DND-41 (cell line): ENCODE measurements around the gene SPIB.

Experiments used
- CTCF ChIP-seq: IDR thresholded peaks from 2 replicates; pipeline ENCODE4 v1.5.1; 2012; ENCODE audit warnings: borderline replicate concordance, low read length, moderate library complexity, mild to moderate bottlenecking; ENCODE audit not compliant: poor library complexity, severe bottlenecking; ENCODE audit errors: extremely low read depth
- EZH2 ChIP-seq: IDR thresholded peaks from 3 replicates; pipeline ENCODE4 v1.6.1; 2012; ENCODE audit warnings: borderline replicate concordance, low read depth, mild to moderate bottlenecking, moderate library complexity, low read length, inconsistent platforms; ENCODE audit not compliant: severe bottlenecking

GRCh38 chr19:50427318-50427925 is 8.7 kb downstream of the SPIB start:
- TF ChIP-seq CTCF (no peak), EZH2 (no peak)
